Anterior cingulate cortex (tissue), 58 donors: Measurements from ENCODE around the gene INAFM2.
A peak's percentile ranks its signal among the peaks of the same experiment; 100 is the strongest.

Experiments used
- DNase-seq, 58 donors: peaks; one replicate each; lab custom pipeline; 2025; lab: John Stamatoyannopoulos, UW

INAFM2 gene

DNA sequence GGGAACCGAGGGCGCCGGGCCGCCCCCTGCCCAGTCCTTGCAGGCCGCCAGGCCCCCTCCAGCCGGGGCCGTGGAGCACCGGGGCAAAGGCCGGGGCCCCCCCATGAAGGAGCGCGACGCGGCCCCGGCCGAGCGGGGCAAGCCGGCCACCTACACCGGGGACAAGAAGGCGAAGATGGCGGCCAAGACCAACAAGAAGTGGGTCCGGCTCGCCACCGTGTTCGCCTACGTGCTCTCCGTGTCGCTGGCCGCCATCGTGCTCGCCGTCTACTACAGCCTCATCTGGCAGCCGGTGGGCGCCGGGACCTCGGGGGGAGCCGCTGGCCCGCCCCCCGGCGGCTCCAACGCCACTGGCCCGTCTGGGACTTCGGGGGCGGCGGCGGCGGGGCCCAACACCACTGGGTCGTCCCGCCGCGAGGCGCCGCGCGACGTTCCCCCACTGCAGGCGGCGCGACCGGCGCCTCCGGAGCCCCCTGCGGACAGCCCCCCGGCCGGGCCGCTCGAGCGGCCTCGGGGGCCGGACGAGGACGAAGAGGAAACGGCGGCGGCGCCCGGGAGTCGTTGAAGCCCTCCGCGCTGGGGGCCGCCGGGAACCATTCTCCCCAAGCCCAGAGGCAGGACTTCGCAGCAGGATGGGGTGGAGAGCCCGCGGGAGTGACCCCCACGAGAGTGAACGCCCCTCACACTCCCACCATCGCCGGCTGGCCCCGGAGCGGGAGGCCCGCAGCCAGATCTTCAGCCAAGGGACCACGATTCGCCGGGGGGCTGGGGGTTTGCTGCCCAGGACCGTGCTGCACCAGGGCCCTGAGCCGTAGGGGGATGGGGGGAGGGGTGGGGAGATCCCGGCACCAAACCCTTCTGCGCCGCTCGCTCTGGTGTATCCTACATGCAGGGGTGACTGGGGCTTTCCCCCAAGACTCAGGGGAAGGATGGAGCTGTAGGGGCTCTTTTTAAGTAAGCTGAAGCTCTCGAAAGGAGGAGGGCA, 753 bp downstream of the INAFM2 start:
- DNase-seq: peak in 6 of 58 donors; percentile 13 to 52 (median 32)

DNA sequence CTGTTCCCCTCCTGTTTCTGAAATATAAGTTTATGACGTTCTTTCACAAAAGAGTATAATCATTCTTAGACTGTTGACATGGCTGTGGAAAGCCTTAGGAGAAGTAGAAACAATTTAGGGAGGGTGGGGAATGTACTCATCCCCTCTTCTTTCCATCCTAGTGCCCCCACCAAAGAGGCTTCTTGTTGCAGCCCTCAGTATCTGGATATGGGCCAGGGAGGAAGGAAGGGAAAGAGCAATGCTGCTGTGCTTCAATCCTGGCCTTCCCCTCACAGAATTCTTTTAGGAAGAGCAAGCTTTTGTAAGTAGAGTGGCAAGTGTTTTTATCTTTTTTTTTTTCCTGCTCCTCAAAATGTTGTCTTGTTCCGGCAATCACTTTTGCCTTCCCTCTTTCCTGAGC, 1.7 kb downstream of the INAFM2 start:
- DNase-seq: no peak

DNA sequence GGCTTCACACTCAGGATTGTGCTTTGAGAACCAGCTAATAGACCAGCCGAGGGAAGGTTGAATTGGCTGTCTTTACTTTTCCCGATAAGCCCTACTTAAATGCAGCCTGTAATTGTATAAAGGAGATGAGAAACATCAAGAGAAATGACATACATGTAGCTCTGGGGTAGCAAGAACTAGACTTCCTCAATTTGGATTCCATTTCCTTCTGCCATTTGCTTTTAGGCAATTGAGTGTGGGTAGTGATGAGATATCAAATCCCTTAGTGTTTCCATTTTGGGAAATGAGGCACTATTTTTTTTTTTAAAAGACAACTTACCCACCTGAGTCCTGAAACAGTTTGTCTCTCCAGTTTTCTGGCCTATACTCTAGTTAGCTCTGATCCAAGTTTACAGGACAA, 2.2 kb downstream of the INAFM2 start:
- DNase-seq: no peak

DNA sequence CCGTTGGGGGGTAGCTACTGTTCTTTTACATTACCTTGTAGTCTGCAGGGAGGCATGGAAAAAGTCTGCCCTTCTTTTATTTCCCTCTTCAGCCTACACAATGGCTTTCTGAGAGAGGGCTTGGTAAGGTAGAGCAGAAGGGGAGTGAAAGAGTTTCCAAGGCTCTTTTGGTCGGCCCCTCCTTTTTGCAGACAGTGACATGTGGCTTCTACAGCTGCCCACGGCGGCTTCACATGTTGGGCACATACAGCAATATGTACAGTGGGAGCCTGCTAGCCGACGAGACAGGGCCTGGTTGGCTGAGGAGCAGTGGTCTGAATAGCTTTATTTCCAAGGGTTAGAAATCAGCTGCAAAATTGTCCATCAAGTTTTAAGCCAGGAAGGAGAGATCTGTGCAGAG, 4.0 kb downstream of the INAFM2 start:
- peak in 1 of 58 donors; percentile 5 for DNase-seq

DNA sequence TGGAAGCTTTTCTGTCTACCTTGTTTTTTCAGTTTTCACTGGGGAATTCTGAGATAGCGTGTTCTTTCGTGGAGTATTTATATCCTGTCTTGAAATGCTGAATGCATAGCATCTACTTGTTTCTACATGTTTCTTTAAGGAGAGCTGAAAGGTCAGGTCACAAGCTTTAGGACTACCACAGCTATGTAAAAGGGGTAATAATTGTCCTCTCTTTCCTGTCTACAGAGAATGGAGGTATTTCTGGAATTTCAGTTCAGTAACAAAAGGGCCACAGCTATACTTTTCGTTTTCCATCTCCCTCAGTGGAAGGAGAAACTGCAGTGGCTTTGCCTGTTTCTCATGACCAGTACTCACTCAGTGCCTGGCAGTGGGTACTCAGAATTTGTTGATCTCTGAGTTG, 4.7 kb downstream of the INAFM2 start:
- no peak for DNase-seq

DNA sequence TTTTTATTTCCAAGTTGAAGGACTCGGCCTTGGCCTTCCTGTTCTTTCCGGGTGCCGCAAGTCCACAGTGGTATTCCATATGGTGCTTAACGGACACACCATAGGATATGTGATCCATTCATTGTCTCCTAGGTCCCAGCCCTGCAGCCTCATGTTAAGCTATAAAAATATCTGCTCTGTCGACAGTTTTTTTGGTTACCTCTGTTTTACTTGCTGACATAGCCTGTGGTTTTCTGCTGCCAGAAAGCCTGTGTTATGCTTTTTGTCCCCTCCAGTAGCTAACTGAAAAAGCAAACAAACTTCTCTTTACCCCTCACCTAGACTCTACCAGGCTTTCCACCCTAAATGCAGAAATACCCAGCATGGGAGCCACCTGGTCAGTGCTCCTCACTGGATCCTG, 5.3 kb downstream of the INAFM2 start:
- no peak for DNase-seq

DNA sequence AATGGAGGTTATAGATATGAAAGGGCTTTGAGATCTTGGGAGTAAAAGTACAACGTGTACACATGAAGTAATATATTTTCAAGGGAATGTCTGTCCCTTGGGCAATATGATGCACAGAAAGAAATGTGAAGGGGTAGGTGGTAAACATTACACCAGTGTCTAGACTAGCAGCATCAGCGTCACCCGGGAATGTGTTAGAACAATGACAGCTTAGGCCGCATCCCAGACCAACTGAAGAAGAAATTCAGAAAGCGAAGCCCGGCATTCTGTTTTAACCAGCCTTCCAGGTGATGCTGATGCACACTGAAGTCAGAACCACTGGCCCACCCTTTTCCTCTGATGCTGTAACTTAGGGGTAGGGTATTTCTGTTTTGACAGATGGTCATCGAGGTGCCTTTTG, 6.3 kb downstream of the INAFM2 start:
- DNase-seq: no peak

DNA sequence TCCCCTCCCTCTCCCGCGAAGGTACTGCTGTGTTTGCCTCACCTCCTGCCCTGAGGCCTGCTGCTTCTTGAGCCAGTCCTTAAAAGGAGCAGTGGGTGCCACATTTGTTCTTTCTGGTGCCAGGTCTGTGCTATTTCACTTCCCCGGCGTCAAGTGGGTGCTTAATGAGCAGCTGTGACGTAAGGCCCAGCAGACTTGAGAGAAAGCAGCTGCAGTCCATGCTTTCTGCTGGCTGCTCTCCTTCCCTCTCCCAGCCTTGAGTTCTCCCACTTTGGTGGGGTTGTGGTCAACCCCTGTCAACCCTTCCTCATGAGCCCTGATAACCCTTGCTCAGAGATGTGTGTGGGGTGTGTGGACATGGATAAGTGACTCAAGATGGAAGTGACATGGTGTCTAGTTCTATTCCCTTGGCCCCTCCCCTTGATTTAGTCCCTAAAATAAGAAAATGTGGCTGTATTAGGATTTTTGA, 6.9 kb downstream of the INAFM2 start:
- DNase-seq: peak in 21 of 58 donors; percentile 6 to 56 (median 28)

DNA sequence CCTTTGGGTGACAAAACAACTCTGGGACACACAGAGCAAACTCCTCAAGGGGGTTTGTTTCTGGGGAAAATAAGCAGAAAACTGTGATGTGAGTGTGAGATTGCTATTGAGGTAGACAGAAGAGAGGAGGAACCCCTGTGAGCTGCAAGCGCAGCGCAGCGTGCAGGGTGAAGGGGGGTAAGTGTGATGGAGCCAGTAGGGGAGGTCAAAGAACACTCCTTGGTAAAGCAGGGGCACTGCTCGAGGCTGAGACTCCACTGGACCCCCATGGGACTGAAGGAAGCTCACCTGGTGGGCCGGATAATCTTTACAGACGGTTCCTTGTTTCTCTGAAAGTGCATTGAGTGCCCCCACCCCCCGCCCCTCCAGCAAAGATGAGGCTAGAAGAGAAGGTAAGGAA, 7.5 kb downstream of the INAFM2 start:
- DNase-seq: no peak

DNA sequence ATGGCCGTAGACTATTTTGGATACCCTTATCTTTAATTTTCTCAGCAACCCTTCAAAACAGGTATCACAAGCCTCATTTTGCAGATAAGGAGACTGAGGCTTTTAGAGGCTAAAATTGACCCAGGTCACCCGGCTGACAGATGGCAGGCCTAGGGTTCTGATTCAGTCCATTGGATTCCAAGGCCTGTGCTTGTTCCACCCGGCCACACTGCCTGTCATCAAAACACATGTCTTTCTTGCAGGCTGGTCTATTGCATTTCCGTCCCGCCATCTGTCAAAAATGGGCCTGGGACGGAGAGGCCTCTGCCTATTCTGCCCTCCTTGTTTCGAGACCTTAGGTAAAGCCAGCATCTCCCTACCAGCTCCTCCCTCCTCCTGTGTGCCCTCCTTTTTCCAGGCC, 8.1 kb downstream of the INAFM2 start:
- DNase-seq: no peak

DNA sequence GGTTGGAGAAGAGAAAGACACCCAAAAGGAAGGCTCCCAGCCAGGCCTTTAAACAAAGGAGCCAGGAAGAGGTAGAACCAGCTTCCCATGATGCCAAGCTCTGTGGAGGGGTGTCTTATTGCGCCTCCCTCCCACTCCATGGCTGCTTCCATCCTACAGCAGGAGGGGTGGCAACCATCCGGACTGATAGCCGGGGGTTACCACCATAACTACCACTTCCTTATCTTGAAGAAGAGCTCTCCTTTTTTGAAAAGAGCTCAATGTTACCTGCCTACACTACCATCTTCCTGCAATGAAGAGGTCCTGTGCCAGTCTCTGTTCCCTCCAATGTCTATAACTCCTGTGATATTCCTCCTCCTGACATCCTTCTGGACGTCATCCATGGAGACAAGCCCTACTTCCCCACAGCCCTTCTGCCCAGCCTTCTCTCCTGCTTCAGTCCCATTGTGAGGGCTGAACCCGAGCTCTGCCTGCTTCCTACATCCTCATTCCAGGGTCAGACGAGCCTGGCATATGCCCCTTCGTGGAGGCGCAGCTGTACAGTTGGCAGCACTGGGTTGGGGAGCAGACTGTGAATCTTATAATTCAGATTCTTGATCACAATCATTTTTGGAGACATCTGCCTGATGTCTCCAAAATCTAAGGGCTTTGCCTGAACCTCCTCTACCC, 8.8 kb downstream of the INAFM2 start:
- no peak for DNase-seq

DNA sequence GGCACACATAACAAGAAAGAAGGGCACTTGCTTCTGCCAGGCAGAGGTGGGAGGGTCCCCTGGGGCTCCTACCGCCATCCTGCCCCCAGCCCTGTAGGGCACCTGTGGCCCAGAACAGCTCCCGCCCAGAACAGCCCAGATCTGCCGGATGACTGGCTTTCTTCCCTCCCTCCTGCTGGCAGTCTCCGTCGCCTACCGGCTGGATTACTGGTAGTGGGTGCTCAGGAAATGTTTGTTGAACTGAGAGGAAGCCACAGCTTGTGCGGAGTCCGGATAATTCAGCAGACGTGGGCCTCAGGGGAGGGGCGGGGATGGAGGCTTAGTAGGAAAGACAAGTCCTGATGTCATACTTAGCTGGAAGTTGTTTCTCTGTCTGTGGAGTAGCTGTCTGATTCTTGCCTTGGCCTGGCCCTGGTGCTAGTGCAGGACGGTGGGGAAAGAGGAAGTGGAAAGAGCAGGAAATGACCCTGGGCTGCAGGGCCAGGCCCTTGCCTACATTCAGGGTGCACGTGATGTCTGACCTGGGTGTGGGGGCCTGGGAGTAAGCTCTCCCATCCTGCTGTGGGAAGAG, 10.5 kb downstream of the INAFM2 start:
- DNase-seq: peak in 36 of 58 donors; percentile 12 to 66 (median 38)

DNA sequence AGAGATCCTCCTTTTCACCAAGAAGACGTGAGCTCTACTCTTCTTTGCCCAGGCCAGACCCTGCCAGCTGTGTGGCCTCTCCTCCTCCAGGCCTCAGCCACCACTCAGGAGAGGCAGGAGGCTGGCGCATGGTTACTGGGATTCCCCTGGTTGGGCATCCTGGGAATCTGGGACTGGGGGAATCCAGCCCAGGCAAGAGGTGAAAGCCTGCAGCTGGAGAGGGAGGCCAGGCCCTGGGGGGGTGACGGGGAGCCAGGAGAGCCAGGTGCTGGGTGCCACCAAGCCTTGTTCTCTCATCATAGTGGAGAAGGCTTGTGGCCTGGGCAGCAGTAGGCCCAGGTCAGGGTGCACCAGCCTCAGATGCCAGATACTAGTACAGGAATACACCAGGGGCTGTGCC, 11.0 kb downstream of the INAFM2 start:
- DNase-seq: no peak

DNA sequence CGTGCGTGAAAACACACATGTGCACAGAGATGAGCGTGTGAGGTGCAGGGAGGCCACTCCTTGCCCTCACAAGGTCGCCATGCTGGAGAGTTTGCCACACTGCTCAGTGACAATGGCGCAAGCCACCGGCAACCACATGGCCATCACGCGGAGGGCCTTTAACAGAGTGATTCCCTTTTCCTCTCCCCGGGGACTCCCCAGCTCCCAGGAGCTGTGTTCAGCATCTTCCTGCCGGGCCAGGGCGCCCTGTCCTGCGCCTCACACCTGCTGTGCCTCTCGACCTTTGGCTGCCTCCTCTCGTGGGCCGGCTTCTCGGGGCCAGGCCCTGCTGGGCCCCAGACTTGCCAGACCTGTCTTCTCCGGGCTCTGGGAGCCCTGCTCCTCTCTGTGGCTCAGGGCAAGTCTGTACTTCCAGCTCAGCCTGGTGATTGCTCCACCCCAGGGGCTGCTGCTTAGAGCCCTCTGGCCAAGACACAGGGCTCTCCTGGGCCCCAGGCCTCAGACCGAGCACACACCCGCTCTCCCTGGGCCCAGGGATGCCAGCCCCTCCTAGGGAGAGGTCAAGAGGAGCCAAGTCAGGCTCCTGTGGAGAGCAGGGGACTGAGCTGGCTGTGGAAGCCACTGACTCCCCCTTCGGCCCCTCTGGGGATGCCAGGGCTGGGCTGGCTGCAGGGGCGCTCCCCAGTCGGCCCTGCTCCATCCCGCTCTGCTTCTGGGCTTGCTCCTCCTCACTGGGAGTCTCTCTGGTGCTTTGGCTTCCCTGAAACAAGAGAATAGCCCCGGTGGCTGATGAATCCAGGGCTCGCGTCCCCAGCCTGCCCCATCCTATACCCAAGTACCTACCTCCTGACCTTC, 11.7 kb downstream of the INAFM2 start:
- DNase-seq: peak in 3 of 58 donors; percentile 15 to 27 (median 19)

DNA sequence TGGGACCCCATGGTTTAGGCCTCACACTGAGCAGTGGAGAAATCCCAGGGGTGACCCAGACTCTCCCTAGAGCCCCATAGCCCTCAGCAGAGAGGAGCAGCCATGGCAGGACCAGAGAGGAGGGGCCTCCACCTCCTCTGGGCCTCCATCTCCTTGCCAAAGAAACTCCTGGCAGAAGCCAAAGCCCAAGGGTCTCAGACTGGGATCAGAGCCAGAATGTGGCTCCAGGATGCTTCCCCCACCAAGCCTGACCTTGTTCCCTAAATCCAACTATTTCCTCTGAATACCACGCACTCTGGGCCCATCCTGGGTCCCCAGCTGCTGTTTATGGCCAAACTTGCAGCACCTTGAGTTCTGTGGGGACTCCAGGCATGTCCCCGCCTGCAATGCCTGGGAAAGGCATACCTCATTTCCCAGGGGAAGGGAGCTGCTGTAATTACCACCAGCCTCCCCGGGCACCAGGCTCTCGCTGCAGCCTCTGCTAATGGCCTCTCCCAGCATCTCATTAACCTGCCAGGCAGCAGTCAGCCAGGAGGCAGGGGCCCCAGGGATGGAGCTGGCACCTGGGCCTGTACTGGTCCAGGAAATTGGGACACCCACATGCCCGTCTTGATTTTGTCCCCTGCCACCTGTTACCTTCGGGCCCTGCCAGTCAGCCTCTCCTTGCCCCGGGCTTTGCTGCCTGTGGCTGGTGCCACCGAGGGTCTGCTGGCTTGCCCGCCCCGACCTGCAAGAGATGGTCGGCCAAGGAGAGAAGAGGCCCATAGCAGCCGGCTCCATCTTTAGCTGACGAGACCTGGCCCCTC, 12.6 kb downstream of the INAFM2 start:
- DNase-seq: no peak

DNA sequence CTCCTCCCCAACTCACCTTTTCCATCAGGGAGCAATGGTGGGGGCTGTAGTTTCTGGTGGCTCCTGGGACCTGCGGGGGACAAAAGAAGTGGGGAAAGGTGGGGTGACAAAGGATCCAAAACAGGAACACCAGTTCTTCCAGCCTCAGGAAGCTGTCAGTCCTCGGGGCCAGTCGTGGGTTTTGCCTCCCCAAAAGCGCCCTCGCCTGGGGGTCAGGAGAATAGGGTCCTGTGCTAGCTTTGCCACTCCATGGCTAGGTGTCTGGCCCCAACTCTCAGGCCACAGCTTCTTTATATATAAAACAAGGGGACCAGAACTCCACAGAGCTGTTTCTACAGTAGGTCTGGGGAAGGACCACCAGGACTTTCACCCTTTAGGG, 13.2 kb downstream of the INAFM2 start:
- no peak for DNase-seq

DNA sequence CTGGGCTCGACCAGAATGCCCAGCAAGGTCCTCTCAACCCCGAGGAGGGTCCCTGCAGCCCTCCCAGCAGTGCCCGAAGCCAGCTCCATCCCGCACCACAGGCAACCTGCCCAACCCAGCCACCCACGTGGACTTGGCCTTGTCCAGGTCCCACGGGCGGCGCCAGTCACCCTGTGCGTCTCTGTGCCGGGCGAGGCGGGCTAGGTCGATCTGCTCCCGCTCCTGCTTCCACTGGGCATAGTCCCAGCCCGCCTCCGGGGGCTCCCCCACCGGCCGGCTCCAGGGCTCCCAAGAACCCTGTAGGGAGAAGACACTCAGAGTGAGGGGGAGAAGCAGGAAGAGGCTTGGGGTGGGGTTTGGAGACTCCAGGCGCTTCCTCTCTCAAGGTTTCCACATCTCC, 14.1 kb downstream of the INAFM2 start:
- no peak for DNase-seq

DNA sequence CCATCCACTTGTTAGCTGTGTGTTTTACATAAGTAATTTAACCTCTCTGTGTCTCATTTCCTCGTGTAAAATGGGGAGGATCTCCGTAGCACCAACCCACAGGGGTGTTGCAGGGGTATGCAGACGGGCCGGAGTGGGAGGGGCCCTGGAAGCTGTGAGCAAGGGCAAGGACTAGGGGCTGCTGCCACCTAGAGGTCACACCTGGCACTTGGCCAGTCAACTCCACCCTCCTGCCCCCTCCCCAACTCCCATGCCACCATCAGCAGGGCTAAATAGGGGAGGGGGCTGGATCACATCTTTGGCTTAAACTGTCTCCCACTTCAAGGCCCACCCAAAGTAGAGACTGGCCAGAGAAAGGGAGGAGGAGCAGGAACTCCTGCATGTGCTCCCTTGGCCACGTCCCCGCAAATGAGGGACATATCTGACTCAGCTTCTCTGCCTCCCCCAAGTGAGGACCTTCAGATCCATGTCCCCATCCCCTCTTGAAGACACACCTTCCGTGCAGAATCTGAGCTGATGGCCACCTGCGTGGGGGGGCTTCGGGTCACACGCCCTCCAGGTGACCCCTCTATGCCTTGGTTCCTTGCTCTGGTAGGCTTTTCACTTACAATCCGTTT, 14.7 kb downstream of the INAFM2 start:
- DNase-seq: peak in 36 of 58 donors; percentile 7 to 68 (median 27)
